T follicular helper cell (primary cell): Measurements from ENCODE around the gene NDUFA13.
A peak's percentile ranks its signal among the peaks of the same experiment; 100 is the strongest.
"Not testable (repeated sequence)": the region's sequence is repeated elsewhere in the genome, so short reads cannot be mapped to it uniquely, and the experiment has no call there.

Experiments
- DNase-seq: peaks from one replicate; pipeline ENCODE4 v3.0.0-alpha.2; 2020; ENCODE audit warnings: low read depth
- total RNA-seq, 2 experiments: gene quantifications; one replicate each; lab custom pipeline; 2026; lab: John Stamatoyannopoulos, UW

The NDUFA13 gene
- total RNA-seq, result 2.5 to 2.9 reads per million in 2 experiments

DNA sequence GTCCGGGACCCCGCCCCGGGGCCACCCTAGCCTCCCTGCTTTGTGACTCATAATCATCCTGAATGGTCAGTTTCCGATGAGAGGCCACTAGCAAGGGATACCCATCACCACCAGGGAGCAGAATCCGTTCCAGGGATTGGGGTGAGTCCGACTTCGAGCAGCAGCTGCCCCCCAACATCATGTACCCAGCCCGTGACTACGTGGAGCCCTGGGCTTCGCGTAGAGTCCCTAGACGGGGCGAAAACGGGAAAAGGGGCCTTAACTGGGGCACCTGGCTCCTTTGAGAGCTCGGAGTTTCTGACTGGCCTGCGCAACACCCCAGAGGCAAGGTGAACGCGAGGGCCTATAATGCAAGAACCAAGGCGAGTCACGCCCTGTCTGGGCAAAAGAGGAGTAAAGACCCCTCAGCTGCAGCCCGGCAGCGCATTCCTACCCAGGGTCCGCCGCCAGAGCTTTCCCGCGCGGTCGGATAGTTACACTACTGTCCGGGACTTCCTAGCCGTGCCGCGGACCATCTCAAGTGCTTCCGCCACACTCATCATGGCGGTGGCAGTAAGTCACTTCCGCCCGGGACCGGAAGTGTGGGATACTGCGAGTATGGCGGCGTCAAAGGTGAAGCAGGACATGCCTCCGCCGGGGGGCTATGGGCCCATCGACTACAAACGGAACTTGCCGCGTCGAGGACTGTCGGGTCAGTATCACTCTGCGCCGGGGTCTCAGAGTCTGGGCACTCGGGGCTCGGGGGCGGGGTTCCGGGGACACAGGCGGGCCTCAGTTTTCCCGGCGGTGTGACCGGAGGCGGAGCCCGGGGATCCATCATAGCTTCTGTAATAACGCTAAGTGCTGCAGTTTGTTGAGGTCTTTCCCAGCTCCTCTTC lies at the start of gene NDUFA13:
NDUFA13 (plus strand) TSS at position 584 of the 878 bp plus-strand sequence; CDS start at position 598, 14 bp downstream.
- DNase-seq, result peak; percentile 88

DNA sequence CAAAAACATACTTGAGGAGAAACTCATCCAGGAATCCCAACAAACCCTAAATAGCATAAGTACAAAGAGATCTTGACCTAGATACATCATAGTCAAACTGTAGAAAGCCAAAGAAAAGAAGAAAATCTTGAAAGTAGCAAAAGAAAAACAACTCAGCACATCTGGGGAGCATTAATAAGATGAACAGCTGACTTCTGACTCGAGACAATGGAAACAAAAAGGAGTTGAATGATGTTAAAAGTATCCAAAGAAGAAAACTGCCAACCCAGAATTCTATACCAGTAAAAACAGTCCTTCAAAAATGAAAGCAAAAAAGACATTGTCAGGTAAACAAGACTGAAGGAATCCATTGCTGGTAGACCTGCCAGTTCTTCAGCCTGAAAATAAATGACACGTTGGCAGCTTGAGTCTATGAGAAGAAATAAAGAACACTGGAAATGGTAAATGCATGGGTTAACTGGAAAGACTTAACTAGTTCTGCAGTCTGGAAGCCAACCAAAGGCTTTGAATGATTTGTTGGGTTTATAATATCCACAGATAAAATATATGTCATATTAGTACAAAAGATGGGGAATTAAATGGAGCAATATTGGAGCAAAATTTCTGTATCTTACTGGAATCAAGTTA lies 47.5 kb upstream of the NDUFA13 start:
- no peak for DNase-seq

DNA sequence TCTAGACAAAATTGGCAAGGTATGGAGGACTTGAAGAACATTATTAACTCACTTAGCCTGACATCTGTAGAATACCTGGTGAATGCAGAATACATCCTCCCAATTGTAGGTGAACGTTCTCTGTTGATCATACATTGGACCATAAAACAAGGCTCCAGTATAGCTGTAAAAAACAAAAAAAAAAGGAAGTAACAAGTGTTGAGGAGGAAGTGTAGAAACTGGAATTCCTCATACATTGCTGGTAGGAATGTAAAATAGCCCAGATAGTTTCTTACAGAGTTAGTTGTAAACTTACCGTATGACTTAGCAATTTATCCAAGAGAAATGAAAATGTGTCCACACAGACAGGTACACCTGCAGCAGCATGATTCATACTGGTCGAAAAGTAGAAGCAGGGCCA lies 45.4 kb upstream of the NDUFA13 start:
- no peak for DNase-seq

GRCh38 chr19:19471682-19472081 lies 44.3 kb upstream of the NDUFA13 start:
- no peak for DNase-seq

- DNase-seq, result not testable (repeated sequence)
Observed at GRCh38 chr19:19472106-19472505, 43.9 kb upstream of the NDUFA13 start.

DNA sequence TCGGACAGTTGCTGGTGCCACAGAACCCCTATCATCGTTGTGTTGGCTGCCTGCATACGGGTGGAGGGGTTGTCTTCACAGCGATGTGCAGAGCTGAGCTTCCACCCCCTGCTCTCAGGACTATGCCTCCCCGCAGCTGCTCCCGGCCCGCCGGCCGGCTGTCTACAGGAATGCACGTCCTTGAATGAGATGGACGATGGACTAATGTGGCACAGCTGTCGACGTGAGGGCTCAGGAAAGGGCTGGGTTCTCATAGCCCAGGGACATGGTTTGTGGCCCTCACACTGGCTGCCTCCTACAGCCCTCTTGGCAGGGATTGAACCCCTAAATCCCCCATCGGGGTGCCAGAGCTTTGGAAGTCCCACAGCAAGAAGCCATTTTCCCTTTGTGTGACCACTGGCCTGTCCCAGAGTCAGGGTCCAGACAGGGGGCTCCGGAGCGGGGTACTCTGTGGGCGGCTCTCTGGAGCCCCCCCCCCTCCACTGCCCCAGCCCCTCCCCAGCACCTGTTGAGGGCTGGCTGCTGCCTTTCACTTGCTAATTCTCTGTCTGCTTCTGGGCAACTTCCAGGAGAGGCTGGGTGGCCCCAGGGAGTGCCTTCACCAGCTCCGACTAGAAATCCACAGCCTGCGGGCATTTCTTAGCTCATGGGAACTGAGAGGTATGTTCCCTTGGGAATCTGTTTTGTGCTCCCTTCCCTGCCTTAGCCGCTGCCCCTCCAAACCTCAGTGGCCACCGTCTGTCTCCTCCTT lies 40.8 kb upstream of the NDUFA13 start:
- DNase-seq, result no peak

DNA sequence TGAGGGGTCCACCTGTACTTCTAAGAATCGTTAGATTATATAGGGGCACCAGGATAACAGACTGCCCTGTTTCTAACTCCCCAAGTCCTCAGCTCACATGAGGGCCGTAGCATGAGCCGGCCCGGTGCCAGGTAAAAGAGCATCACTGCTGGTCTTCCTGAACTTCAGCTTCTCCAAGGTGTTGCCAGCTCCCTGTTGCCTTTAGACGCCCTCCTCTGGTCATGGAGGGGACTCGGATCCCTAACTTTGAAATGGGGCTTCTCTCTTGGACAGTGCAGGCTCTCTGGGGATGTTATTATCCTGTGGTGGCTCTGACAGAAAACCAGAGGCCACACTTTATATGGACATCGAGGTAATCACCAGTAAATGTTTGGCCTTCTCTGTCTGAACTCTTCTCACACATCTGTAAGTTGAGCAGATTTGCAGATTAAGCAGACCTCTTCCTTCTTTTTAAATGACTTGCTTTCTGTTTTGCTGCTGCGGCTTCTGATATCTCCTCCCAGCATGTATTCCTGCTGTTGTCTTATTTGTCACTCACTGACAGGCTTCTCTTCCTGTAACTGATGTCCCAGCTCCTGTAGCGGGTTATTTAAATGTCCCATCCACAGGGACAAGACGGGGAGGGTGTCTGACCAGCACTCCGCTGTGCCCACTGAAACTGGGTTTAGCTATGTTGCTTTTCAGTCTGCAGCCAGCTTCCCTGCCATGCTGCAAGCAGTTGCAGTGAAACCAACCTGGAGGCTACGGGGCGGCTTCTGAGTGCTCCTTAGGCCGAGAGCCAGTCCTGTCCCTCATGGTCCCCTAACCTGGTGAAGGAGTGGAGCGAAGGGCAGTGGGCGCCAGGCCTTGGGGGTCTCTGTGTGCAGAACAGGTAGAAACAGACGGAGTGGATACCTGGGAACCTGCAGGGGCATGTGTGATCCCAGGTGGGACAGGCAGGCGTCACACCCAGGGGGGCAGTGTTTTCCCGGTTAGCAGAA lies 39.9 kb upstream of the NDUFA13 start:
- DNase-seq, result no peak

GRCh38 chr19:19477705-19478383 lies 38.2 kb upstream of the NDUFA13 start:
- no peak for DNase-seq

- DNase-seq, result no peak
Observed at GRCh38 chr19:19480688-19481087, 35.3 kb upstream of the NDUFA13 start.

DNA sequence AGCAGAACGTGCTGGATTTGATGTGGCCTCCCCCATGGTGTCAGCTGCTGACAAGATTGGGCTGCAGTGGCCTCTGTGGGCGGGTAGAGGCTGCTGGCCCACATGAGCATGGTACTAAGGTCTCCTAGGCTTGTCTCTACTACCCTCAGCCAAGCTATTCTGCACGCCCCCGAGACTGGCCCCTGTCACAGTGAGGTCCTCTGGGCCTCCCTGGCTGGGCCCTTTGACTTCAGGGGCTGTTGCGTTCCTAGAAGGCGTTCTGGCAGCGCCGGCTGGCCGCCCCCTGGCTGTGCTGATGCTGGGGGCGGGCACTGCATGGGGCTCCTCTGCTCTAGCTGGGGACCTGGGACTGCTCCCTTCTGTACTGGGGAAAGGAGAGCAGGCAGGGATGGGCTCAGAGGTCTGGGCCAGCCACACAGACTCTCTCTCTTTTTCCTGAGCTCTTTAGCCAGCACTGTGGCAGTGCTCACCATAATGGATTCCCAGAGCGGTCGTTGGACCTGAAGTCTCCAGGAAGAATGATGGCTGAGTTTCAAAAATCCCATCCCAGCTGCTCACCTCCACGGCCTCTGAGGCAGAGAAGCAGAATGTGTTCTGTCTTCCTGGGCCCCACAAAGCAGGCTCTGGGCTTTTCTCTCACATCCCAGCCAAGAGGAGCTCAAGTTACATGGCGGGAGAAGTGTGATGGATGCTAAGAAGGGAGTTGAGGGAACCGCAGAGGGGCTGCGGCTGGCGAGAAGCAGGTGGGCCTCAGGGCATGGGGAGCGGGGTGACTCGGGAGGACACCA lies 33.0 kb upstream of the NDUFA13 start:
- no peak for DNase-seq

DNA sequence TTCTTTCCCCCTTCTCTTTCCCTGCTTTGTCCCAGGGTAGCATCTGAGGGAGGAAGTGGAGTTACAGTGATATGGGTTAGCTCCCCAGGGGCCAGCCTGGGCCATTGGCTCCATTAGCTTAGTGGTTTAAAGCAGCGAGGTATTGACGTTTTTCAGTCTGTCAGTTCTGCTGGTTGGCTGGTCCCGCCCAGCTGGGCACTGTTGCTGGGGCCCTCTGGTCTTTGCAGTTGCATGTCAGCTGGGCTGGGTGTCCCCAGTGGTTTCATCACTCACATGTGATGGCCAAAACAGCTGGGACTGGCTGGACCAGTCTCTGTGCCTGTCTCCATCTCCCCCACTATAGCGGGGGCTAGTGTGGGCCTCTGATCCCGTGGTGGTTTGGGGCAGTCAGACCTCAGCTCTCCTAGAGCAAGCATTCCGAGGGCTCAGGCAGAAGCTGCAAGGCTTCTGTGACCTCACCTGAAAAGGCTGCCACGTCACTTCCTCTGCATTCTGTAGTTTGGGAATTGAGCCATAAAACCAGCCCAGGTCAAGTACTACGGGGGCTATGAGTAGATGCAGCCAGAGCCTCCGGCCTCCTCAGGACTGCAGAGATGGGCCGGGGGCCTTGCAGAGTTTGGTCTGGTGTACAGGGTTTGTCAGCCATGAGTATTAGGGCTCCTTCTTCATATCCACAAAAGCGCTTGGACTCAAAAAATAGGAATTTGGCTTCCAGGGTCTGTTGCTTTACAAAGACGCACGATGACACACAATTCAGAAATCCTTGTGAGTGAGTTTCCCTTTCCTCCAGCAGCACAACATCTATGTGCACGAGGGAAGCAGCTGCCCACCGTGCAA lies 30.6 kb upstream of the NDUFA13 start:
- DNase-seq, result no peak

DNA sequence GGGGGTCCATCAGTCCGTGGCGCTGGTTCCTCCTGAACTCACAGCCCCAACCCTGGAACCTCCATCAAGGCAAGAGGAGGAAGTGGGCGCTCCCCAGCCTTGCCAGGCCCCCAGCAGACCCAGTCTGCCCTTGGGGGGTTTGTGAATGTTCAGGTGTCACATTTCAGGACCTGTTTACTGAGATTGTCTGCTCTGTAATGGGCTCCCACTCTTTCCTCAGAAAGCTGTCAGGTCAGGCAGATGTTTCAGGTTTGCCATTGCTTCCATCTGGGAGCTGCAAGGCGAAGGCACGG lies 30.1 kb upstream of the NDUFA13 start:
- DNase-seq, result no peak

DNA sequence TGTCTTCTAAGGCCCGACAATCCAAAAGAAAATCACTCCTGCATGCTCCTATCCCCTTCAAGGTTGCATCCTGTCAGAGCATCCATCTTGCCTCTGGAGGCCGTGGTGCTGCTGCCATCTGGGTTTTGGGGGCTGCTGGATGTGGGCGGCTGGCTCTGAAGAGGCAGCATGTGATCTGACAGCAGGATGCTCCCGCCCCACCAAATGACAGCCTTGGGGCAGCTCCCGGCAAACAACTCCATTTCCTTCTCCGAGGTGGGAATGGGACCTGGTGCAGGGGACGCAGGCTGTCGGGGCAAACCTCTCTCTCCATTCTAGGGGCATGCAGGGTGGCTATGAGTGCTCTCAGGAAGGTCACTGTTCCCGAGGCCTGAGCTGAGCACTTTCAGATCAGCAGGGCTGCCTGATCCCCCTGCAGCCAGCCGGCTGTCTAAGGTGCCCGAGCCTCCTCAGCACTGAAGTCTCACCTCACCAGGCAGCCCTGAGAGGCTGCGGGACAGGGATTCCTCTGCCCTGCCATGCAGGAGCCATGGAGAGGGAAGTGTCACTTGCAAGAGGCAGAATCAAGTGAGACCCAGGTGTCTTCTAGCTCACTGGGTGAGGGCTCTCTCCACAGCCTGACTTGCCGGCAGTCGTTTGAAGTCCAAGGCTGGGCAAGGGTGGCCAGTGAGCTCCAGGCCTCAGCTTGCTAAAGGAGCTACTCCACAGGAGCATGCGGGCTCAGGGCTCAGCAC lies 29.5 kb upstream of the NDUFA13 start:
- DNase-seq, result no peak

GRCh38 chr19:19487077-19487949 lies 28.7 kb upstream of the NDUFA13 start:
- DNase-seq, result no peak

- no peak for DNase-seq
Observed at GRCh38 chr19:19487950-19488874, 27.8 kb upstream of the NDUFA13 start.
